ENCODE results near the gene BLTP3B.

DNA sequence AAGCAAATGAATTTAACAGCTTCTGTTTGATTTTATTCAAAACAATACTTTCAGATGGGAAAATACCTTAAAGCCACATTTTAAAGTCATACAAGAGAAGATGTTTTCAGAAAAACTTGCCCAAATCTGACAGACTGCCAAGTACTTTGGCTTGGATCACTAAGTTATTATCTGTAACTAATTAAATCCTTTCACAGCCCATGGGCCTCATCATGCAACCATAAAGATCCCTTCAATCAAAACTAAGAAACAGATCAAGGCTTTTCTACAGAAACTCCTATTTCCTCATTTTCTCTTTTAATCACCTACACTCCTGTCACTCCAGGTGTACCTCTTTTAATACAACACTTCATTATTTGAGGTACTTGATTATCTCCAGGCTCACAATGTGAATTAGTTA is 28.1 kb downstream of the BLTP3B start:
- no peak for TF ChIP-seq CTCF (IDR thresholded peaks at IDR 0.05)
- no peak for TF ChIP-seq POLR2A (IDR thresholded peaks at IDR 0.05)

Data from body of pancreas (tissue), 4 donors.